Endothelial cell of umbilical vein (primary cell): ENCODE measurements around the gene RBPJ.

ENCODE experiments used
- CTCF ChIP-seq, 2 donors: IDR thresholded peaks; 1 replicate in 1 of 2; 2 replicates in 1 of 2; pipeline ENCODE4 v1.5.1; 2011; ENCODE audit warnings: low read length in 2 of 2, mild to moderate bottlenecking in 2 of 2, moderate library complexity in 2 of 2, control low read depth in 1 of 2, inconsistent platforms in 1 of 2, low read depth in 1 of 2; ENCODE audit not compliant: insufficient read depth in 1 of 2; ENCODE audit errors: extremely low read depth in 1 of 2
- POLR2A ChIP-seq: IDR thresholded peaks from 2 replicates; pipeline ENCODE4 v1.6.1; 2012; ENCODE audit warnings: low read depth, mild to moderate bottlenecking, control low read depth, low read length

- TF ChIP-seq CTCF (IDR thresholded peaks at IDR 0.05; ENCODE audit: extremely low read depth in 1 of 2, insufficient read depth in 1 of 2, low read depth in 1 of 2, low read length in 2 of 2): no peak
- TF ChIP-seq POLR2A: no peak
These were observed 147.6 kb downstream of the RBPJ start for GRCh38 chr4:26468283-26468949.
